ENCODE data around the gene POLR1H.
A peak's percentile ranks its signal among the peaks of the same experiment; 100 is the strongest.

Gene POLR1H

DNA sequence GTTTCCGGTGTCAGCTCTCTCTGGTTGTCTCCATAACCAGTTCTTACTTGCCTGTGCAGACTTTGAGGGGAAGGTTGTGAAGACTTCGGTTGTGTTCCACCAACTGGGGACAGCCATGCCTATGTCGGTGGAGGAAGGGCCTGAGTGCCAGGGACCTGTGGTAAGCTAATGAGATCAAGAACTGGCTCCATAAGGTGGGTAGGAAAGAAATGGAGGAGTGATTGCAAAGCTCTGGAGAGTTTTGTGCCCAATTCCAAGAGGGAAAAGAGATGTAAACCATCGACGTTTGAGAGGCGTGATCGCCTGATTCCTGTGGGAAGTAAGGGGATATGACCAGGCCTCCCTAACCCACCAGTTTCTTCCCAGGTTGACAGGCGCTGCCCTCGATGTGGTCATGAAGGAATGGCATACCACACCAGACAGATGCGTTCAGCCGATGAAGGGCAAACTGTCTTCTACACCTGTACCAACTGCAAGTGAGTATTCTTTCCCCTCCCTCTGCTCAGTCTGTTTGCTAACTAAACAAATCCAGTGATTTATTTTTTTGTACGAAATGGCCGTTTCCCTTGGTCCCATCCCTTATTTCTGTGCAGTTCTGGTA, 893 bp downstream of the POLR1H start:
- H3K9me3 ChIP-seq (ENCODE audit: control insufficient read depth in 2 of 2, low read length in 2 of 2) = no peaks in the 10 kb centered on the region
- H3K4me3 ChIP-seq (ENCODE audit: low read length in 2 of 2) = peak overlapping the region; percentile 97
- peak overlapping the region; percentile 94 to 97 for H3K9ac ChIP-seq (ENCODE audit: low read length in 2 of 2)
- H3K27me3 ChIP-seq (ENCODE audit: control insufficient read depth in 1 of 2, insufficient read depth in 2 of 2, low read length in 2 of 2) = no peaks in the 10 kb centered on the region
- H3K4me1 ChIP-seq (ENCODE audit: control insufficient read depth, insufficient read depth, low read length) = peaks cover 18% of the 10 kb centered on the region
- peaks cover 4 to 6% of the 10 kb centered on the region in 2 donors for H3K36me3 ChIP-seq (ENCODE audit: control insufficient read depth in 2 of 2, insufficient read depth in 2 of 2, low read length in 2 of 2)
- peak overlapping the region; percentile 79 for H3K27ac ChIP-seq (ENCODE audit: low read length)

DNA sequence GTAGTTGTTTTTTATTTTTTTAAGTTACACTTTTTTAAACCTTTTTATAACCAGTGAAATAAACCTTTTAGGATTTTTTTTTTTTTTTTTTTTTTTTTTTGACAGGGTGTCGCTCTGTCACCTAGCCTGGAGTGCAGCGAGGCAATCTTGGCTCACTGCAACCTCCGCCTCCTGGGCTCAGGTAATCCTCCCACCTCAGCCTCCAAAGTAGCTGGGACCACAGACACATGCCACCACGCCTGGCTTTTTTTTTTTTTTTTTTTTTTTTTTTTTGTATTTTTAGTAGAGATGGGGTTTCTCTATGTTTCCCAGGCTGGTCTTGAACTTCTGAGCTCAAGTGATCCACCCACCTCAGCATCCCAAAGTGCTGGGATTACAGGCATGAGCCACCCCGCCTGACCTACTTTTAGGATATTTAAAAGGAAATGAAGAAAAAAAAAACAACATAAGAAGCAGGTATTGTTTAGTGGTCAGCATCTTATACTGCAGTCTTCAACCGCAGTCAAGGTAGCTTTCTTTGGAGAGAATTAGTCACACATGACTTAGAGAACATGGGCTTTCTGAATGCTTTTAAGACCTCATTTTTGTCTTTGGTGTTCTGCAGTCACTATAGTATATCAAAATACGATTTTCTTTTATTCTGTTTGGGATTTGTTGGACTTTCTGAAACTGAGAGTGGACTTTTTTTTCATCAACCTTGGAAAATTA, 1.6 kb downstream of the POLR1H start:
- H3K4me3 ChIP-seq (ENCODE audit: low read length in 2 of 2) = peak overlapping the region in 1 of 2 donors; percentile 97

DNA sequence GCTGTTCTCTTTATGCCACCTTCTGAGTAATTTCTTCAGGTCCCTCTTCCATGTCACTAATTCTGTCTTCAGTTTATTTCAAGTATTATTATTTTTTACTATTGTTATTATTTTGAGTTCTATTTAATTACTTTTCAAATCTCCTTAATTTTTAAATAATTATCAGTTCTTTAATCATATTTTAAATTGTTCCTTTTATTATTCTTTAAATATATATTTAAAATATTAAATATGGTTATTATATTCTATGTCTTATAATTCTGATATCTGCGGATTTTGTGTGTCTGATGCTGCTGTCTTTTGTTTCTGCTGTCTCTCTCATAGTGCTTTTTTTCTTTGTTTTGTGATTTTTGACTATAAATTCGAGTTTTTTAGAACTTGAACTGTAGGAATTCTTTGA, 2.2 kb downstream of the POLR1H start:
- no peaks in the 10 kb centered on the region for H3K27me3 ChIP-seq (ENCODE audit: control insufficient read depth in 1 of 2, insufficient read depth in 2 of 2, low read length in 2 of 2)
- H3K4me3 ChIP-seq (ENCODE audit: low read length in 2 of 2) = no peak overlapping the region
- peaks cover 18% of the 10 kb centered on the region for H3K4me1 ChIP-seq (ENCODE audit: control insufficient read depth, insufficient read depth, low read length)
- H3K27ac ChIP-seq (ENCODE audit: low read length) = no peak overlapping the region
- no peaks in the 10 kb centered on the region for H3K9me3 ChIP-seq (ENCODE audit: control insufficient read depth in 2 of 2, low read length in 2 of 2)
- no peak overlapping the region for H3K9ac ChIP-seq (ENCODE audit: low read length in 2 of 2)
- no peaks in the 10 kb centered on the region for H3K36me3 ChIP-seq (ENCODE audit: control insufficient read depth in 2 of 2, insufficient read depth in 2 of 2, low read length in 2 of 2)

More for the DNA sequence above, 1.6 kb downstream of the POLR1H start:
- Histone ChIP-seq H3K36me3 (ENCODE audit: control insufficient read depth in 2 of 2, insufficient read depth in 2 of 2, low read length in 2 of 2) (peaks cover 0 to 2% of the 10 kb centered on the region in 2 donors), H3K4me1 (ENCODE audit: control insufficient read depth, insufficient read depth, low read length) (peaks cover 18% of the 10 kb centered on the region), H3K27ac (ENCODE audit: low read length) (no peak overlapping the region), H3K27me3 (ENCODE audit: control insufficient read depth in 1 of 2, insufficient read depth in 2 of 2, low read length in 2 of 2) (no peaks in the 10 kb centered on the region), H3K9ac (ENCODE audit: low read length in 2 of 2) (no peak overlapping the region), H3K9me3 (ENCODE audit: control insufficient read depth in 2 of 2, low read length in 2 of 2) (no peaks in the 10 kb centered on the region)

- H3K27ac ChIP-seq (ENCODE audit: low read length) = peak overlapping the region; percentile 80
- H3K4me1 ChIP-seq (ENCODE audit: control insufficient read depth, insufficient read depth, low read length) = peaks cover 11% of the 10 kb centered on the region
Observed at GRCh38 chr6:30066082-30066481, 5.0 kb downstream of the POLR1H start.

DNA sequence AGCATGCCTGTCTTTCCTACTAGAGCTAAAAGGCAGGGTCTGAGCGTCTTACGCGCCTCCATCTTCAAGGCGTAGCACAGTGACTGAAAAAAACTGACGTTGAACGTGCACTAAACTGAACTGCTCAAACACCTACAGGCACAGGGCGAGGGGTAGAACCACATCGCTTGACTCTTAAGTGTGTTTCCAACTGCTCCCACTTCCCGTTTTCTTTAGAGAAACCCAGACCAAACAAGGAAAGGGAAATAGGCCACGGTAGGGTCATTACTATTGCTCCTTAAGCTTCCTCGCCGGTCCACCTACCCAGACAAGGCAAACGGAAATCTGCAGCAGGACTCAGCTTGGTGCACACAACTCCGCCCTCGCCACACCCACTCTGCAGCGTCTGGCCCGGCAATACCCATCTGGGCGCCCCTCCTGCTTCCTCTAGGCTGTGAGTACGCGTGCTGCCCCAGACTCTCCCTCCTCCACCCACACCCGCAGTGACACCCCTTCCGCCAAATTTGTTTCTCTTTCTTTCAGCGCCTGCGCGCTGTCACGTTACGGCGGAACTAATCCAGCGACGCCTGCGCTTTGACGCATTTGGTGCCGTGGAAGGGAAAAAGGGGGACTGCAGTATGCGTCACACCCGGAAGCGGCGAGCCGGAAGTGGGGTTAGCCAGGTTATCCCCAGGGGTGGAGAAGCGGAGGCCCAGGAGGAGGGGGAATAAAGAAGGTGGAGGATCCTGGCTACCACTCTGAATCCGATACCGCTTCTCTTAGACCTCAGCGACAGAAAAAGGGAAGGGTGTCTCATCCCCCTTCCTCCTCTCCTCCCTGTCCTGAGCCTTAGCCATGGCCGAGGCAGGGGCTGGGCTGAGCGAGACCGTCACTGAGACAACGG, 5.8 kb downstream of the POLR1H start, which contains the start of gene PPP1R11:
TSS of gene PPP1R11 (plus strand) at position 622 of the 883 bp plus-strand sequence. CDS start at position 835, 213 bp downstream.
- H3K4me3 ChIP-seq (ENCODE audit: low read length in 2 of 2) = peak within 1 kb of the TSS; percentile 93 to 95
- peaks cover 8 to 12% of the 10 kb centered on the region in 2 donors for H3K36me3 ChIP-seq (ENCODE audit: control insufficient read depth in 2 of 2, insufficient read depth in 2 of 2, low read length in 2 of 2)
- peak within 1 kb of the TSS; percentile 80 to 89 for H3K9ac ChIP-seq (ENCODE audit: low read length in 2 of 2)
- H3K4me1 ChIP-seq (ENCODE audit: control insufficient read depth, insufficient read depth, low read length) = peaks cover 14% of the 10 kb centered on the region
- no peaks in the 10 kb centered on the region for H3K9me3 ChIP-seq (ENCODE audit: control insufficient read depth in 2 of 2, low read length in 2 of 2)
- H3K27ac ChIP-seq (ENCODE audit: low read length) = peak within 1 kb of the TSS; percentile 80
- H3K27me3 ChIP-seq (ENCODE audit: control insufficient read depth in 1 of 2, insufficient read depth in 2 of 2, low read length in 2 of 2) = peaks cover 8 to 12% of the 10 kb centered on the region in 2 donors

More at GRCh38 chr6:30066082-30066481, 5.0 kb downstream of the POLR1H start:
- Histone ChIP-seq H3K27me3 (ENCODE audit: control insufficient read depth in 1 of 2, insufficient read depth in 2 of 2, low read length in 2 of 2) (peaks cover 5 to 7% of the 10 kb centered on the region in 2 donors), H3K9ac (ENCODE audit: low read length in 2 of 2) (peak overlapping the region; percentile 80 to 86), H3K9me3 (ENCODE audit: control insufficient read depth in 2 of 2, low read length in 2 of 2) (no peaks in the 10 kb centered on the region), H3K36me3 (ENCODE audit: control insufficient read depth in 2 of 2, insufficient read depth in 2 of 2, low read length in 2 of 2) (peaks cover 8 to 12% of the 10 kb centered on the region in 2 donors), H3K4me3 (ENCODE audit: low read length in 2 of 2) (peak overlapping the region; percentile 93 to 95)

DNA sequence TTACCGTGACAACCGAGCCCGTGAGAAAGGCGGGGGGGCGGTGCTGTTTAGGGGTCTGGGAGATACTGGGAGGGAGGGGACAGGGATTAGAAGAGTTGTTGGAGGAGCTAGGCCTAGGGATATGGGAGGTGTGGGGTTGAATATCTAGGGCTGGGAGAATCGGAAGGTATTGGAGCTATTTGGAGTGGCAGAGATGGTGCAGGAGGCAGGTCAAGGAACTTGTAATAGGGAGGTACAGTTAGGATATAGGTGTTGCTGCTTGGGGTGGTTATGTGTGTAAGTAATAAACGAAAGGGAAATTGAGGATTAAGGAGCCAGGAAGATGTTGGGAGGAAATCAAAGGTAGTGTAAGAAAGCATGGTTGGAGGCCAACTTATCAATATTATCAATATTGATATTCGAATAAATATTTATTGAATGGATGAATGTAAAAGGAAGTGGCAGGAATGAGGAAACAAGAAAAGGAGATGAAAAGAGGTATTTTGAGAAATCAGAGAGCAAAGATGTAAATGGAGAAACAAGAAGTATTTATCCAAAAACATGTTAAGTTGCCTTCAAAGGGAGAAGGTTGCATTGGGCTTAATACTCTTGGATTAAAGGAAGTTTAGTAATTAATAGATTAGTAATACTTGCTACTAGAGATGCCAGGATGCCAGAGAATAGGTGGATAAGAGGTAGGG, 6.5 kb downstream of the POLR1H start:
- Histone ChIP-seq H3K27me3 (ENCODE audit: control insufficient read depth in 1 of 2, insufficient read depth in 2 of 2, low read length in 2 of 2) (peaks cover 16 to 19% of the 10 kb centered on the region in 2 donors), H3K4me3 (ENCODE audit: low read length in 2 of 2) (peak overlapping the region; percentile 80 to 95), H3K9ac (ENCODE audit: low read length in 2 of 2) (peak overlapping the region; percentile 72 to 89), H3K36me3 (ENCODE audit: control insufficient read depth in 2 of 2, insufficient read depth in 2 of 2, low read length in 2 of 2) (peaks cover 8 to 12% of the 10 kb centered on the region in 2 donors), H3K27ac (ENCODE audit: low read length) (peak overlapping the region; percentile 80), H3K4me1 (ENCODE audit: control insufficient read depth, insufficient read depth, low read length) (peaks cover 11% of the 10 kb centered on the region), H3K9me3 (ENCODE audit: control insufficient read depth in 2 of 2, low read length in 2 of 2) (no peaks in the 10 kb centered on the region)

DNA sequence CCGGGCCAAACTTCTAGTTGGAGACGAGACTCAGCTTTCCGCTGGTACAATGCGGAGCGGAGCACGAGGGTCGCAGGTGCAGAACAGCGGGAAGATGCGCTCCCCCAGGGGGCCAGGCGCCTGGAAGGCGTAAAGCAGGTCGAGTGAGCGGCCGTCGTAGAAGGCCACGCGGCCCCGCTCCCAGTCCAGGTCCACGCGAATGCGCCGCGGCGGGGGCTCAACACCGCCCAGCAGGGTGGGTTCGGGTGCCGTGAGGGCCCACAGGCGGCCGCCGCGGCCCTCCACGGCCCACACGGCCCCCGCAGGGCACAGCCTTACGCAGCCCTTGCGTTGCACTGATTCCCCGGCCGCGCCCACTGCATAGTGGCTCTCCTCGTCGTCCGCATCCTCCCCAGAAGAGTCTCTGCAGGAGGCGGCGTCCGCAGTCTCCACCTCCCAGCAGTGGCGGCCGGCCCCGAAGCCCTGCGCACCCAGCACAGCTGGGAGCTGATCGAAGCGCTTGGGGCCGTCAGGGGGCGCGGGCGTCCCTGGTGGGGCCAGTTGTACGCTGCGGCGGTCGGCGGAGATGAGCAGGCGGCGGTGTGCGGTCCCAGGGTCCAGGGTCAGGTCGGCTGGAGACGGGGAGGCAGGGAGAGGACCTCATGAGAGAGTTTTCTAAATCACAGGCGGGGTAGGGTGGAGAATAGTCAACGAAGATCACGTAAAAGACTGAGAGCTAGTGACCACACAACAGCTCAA, 10.2 kb downstream of the POLR1H start:
- peaks cover 22% of the 10 kb centered on the region for H3K4me1 ChIP-seq (ENCODE audit: control insufficient read depth, insufficient read depth, low read length)
- no peaks in the 10 kb centered on the region for H3K9me3 ChIP-seq (ENCODE audit: control insufficient read depth in 2 of 2, low read length in 2 of 2)
- H3K27ac ChIP-seq (ENCODE audit: low read length) = no peak overlapping the region
- H3K9ac ChIP-seq (ENCODE audit: low read length in 2 of 2) = no peak overlapping the region
- H3K36me3 ChIP-seq (ENCODE audit: control insufficient read depth in 2 of 2, insufficient read depth in 2 of 2, low read length in 2 of 2) = peaks cover 8 to 12% of the 10 kb centered on the region in 2 donors
- peaks cover 49 to 56% of the 10 kb centered on the region in 2 donors for H3K27me3 ChIP-seq (ENCODE audit: control insufficient read depth in 1 of 2, insufficient read depth in 2 of 2, low read length in 2 of 2)
- H3K4me3 ChIP-seq (ENCODE audit: low read length in 2 of 2) = no peak overlapping the region

- Histone ChIP-seq H3K4me1 (ENCODE audit: control insufficient read depth, insufficient read depth, low read length) (peaks cover 22% of the 10 kb centered on the region), H3K27me3 (ENCODE audit: control insufficient read depth in 1 of 2, insufficient read depth in 2 of 2, low read length in 2 of 2) (peaks cover 52 to 61% of the 10 kb centered on the region in 2 donors), H3K9ac (ENCODE audit: low read length in 2 of 2) (no peak overlapping the region)
Observed at GRCh38 chr6:30071858-30072257, 10.8 kb downstream of the POLR1H start.

GRCh38 chr6:30073489-30074235, 12.6 kb downstream of the POLR1H start:
- no peak overlapping the region for H3K27ac ChIP-seq (ENCODE audit: low read length)
- H3K9ac ChIP-seq (ENCODE audit: low read length in 2 of 2) = no peak overlapping the region
- no peak overlapping the region for H3K4me3 ChIP-seq (ENCODE audit: low read length in 2 of 2)
- H3K4me1 ChIP-seq (ENCODE audit: control insufficient read depth, insufficient read depth, low read length) = peaks cover 22% of the 10 kb centered on the region
- H3K27me3 ChIP-seq (ENCODE audit: control insufficient read depth in 1 of 2, insufficient read depth in 2 of 2, low read length in 2 of 2) = peaks cover 60 to 64% of the 10 kb centered on the region in 2 donors
- peaks cover 8 to 10% of the 10 kb centered on the region in 2 donors for H3K36me3 ChIP-seq (ENCODE audit: control insufficient read depth in 2 of 2, insufficient read depth in 2 of 2, low read length in 2 of 2)
- no peaks in the 10 kb centered on the region for H3K9me3 ChIP-seq (ENCODE audit: control insufficient read depth in 2 of 2, low read length in 2 of 2)

More at GRCh38 chr6:30071858-30072257, 10.8 kb downstream of the POLR1H start:
- Histone ChIP-seq H3K9me3 (ENCODE audit: control insufficient read depth in 2 of 2, low read length in 2 of 2) (no peaks in the 10 kb centered on the region), H3K36me3 (ENCODE audit: control insufficient read depth in 2 of 2, insufficient read depth in 2 of 2, low read length in 2 of 2) (peaks cover 8 to 12% of the 10 kb centered on the region in 2 donors), H3K27ac (ENCODE audit: low read length) (no peak overlapping the region), H3K4me3 (ENCODE audit: low read length in 2 of 2) (no peak overlapping the region)
